Retinal pigment epithelial cell (primary cell): ENCODE measurements around the gene ELOA.

ENCODE experiments used
- DNase-seq: peaks from one replicate; pipeline ENCODE4 v3.0.0-alpha.2; 2010; ENCODE audit warnings: low read depth
- H3K4me3 ChIP-seq: 2 replicates; pipeline ENCODE4 v1.5.1; 2011; ENCODE audit warnings: mild to moderate bottlenecking, low read length, control low read depth, moderate library complexity
- TF ChIP-seq, protein P1 (sequence below): conservative IDR thresholded peaks from 2 replicates; pipeline ENCODE4 v1.5.1; 2011; ENCODE audit warnings: low read depth, low read length, control low read depth, inconsistent platforms

Gene ELOA, protein sequence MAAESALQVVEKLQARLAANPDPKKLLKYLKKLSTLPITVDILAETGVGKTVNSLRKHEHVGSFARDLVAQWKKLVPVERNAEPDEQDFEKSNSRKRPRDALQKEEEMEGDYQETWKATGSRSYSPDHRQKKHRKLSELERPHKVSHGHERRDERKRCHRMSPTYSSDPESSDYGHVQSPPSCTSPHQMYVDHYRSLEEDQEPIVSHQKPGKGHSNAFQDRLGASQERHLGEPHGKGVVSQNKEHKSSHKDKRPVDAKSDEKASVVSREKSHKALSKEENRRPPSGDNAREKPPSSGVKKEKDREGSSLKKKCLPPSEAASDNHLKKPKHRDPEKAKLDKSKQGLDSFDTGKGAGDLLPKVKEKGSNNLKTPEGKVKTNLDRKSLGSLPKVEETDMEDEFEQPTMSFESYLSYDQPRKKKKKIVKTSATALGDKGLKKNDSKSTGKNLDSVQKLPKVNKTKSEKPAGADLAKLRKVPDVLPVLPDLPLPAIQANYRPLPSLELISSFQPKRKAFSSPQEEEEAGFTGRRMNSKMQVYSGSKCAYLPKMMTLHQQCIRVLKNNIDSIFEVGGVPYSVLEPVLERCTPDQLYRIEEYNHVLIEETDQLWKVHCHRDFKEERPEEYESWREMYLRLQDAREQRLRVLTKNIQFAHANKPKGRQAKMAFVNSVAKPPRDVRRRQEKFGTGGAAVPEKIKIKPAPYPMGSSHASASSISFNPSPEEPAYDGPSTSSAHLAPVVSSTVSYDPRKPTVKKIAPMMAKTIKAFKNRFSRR

DNA sequence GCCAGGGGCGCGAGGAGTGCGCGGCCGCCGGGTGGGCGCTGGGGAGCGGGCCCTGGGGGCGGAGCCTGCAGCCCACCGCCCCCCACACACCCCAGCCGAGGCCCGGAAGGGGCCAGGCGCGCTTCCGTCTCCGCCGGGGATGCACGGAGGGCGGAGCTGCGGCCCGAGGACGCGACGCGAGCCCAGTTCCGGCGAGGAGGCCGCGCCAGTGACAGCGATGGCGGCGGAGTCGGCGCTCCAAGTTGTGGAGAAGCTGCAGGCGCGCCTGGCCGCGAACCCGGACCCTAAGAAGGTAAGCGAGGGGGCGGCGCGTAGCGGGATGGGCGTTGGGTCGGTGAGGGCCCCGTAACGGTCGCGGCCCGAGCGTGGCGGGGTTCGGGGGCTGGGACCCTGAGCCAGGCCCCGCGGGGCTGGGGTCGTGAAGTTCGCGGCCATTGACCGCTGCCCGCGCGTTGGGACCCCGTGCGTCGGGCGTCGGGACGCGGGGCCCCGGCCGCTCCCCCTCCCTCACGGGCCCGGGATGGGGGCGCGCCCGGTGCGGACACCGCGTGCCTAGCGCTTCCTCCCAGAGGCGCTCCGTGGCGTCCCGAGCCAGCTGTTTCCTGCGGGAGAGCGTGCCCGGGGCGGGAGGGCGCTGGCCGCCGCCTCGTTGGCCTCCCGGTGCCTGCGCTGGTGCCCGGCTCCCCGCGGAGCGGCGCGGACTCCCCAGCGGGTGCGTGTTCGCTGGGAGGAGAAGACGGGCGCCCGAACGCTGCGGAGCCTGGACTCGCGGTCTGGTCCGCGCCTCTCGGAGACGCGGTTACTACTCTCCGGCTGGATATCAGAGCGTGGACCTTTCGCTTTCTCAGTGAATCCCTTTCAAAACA, at the start of gene ELOA:
ELOA (plus strand) TSS at position 185 of the 866 bp plus-strand sequence; CDS start at position 218, 33 bp downstream.
- peak within 1 kb of the TSS; percentile 79 for H3K4me3 ChIP-seq
- TF ChIP-seq, protein P1, sequence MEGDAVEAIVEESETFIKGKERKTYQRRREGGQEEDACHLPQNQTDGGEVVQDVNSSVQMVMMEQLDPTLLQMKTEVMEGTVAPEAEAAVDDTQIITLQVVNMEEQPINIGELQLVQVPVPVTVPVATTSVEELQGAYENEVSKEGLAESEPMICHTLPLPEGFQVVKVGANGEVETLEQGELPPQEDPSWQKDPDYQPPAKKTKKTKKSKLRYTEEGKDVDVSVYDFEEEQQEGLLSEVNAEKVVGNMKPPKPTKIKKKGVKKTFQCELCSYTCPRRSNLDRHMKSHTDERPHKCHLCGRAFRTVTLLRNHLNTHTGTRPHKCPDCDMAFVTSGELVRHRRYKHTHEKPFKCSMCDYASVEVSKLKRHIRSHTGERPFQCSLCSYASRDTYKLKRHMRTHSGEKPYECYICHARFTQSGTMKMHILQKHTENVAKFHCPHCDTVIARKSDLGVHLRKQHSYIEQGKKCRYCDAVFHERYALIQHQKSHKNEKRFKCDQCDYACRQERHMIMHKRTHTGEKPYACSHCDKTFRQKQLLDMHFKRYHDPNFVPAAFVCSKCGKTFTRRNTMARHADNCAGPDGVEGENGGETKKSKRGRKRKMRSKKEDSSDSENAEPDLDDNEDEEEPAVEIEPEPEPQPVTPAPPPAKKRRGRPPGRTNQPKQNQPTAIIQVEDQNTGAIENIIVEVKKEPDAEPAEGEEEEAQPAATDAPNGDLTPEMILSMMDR: no peak
- no peak for DNase-seq

DNA sequence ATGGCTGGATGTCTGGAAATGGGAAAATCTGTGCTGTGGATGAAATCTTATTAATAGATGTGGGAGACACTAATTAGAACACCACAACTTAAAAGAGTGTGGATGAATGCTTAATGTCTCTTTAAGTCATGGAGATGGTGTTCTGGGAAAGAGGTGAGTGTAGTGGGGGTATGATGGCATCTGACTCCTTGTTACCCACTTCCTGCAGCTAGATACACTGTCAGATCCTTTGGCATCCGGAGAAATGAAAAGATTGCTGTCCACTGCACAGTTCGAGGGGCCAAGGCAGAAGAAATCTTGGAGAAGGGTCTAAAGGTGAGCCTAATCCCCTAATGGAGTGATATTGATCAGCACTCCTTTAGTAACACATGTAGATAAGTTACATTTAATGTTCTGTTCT, 49.7 kb upstream of the ELOA start:
- H3K4me3 ChIP-seq: peak overlapping the region; percentile 100
- DNase-seq: no peak
- TF ChIP-seq, protein P1: no peak

DNA sequence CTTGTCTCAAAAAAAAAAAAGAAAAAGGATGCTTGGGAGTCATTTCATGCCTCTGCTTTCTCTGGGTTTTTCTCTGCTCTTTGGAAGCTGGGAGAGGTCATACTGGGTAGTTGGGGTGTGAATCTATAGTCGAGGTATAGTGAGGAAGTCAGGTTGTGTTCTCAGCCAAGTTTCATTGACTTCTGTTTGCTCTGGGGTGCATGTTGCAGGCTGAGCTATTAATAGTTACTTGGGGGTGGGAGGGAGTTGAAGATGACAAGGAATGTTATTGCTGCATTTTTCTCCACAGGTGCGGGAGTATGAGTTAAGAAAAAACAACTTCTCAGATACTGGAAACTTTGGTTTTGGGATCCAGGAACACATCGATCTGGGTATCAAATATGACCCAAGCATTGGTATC, 48.9 kb upstream of the ELOA start:
- no peak for DNase-seq
- TF ChIP-seq, protein P1: no peak
- H3K4me3 ChIP-seq: peak overlapping the region; percentile 15

DNA sequence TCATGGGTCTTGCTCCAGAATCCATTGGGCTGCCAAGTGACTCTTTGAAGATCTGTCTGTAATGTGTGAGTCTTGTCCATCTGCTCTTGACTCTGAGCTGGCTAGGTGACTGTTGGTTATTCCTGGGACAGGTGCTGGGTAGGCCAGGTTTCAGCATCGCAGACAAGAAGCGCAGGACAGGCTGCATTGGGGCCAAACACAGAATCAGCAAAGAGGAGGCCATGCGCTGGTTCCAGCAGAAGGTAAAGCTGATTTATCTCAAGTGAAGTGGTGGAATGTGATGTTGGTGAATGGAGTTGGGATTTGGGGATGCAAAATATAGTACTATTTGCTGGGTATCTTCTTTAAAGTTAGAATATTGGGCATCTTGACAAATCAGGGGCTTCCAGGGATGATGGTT, 47.6 kb upstream of the ELOA start:
- H3K4me3 ChIP-seq: no peak overlapping the region
- TF ChIP-seq, protein P1: no peak

DNA sequence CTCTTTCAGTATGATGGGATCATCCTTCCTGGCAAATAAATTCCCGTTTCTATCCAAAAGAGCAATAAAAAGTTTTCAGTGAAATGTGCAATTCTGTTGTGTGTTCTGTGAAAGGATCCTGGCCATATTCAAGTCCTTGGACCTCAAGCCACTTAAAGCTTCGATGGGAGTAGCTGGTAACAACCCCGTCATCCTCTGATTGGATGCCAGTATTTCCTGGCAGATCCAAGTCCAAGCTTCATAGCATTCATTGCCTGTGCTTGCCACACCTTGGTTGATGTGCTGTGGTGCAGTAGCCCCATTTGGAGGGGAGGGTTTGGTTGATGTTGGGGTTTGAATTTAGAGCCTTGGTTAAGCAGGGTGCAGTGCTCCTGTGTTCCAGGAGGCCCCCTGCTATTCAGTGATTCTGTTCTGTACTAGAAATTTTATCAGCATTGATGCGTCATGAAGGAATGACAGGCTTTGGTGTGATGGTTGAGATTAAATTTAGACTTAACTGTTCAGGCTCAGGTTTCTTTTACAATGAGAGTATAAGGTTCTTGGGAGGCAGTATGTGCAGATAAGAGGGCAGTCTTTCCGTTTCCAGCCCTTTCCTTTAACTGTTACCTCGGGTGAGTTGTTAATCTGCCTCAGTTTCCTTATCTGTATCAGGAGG, 46.8 kb upstream of the ELOA start:
- no peak overlapping the region for H3K4me3 ChIP-seq
- no peak for DNase-seq
- TF ChIP-seq, protein P1: no peak

More for the DNA sequence above, 47.6 kb upstream of the ELOA start:
- no peak for DNase-seq

DNA sequence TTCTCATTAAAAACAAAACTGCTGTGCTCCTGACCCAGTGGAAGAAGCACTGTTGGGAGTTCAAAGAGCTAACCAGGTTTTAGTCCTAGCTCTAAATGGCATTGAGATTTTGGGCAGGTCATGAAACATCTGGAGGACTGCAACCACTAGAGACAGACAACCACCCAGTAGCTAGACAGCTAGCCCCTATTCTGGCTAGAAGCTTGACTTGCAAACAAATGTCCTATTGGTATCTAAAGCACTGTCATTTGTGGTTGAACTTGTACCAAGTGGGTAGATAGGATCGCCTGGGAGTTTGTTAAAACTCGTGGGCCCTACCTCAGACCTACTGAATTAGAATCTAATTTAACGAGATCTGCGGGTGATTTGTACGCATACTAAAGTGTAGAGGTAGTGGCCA, 44.8 kb upstream of the ELOA start:
- no peak for DNase-seq
- no peak overlapping the region for H3K4me3 ChIP-seq
- TF ChIP-seq, protein P1: no peak
